Colonic mucosa (tissue), 4 donors: ENCODE results near the gene RNF150. TPM values are rescaled to one million over a fixed set of nuclear protein-coding genes. Genes with fewer than 3 reads are reported as not detected.

ENCODE experiments used
- DNase-seq: peaks from one replicate; pipeline ENCODE4 v3.0.0-alpha.2; 2020
- H3K27ac ChIP-seq: fragments of 200-600 bp; one replicate; pipeline ENCODE4 v1.8.0; 2021
- H3K27me3 ChIP-seq: fragments of 200-600 bp; one replicate; pipeline ENCODE4 v1.8.0; 2021
- H3K36me3 ChIP-seq: fragments of 200-600 bp; one replicate; pipeline ENCODE4 v1.8.0; 2021
- H3K4me1 ChIP-seq: fragments of 200-600 bp; one replicate; pipeline ENCODE4 v1.8.0; 2021; ENCODE audit warnings: mild to moderate bottlenecking
- H3K4me3 ChIP-seq: fragments of 200-600 bp; one replicate; pipeline ENCODE4 v1.8.0; 2021
- H3K9ac ChIP-seq, 2 donors: one replicate each; pipeline ENCODE4 v1.7.0; 2013; ENCODE audit warnings: control low read depth in 2 of 2, low read depth in 2 of 2, low read length in 2 of 2
- H3K9me3 ChIP-seq: fragments of 200-600 bp; one replicate; pipeline ENCODE4 v1.8.0; 2021
- intact Hi-C: fragments of 100-400 bp; cut with DNase I; formaldehyde crosslinking; loops from one replicate; pipeline ENCODE4 v1.14.1; 2022
- total RNA-seq, 2 donors: library from RNA; stranded (reverse); fragmentation: NEBNext Ultra II Directional in 1 of 2; extraction: Animal tissue kit (Norgen Biotek cat#: 25700) in 1 of 2; gene quantifications; one replicate each; pipeline ENCODE4 v1.2.1, GENCODE V29; 2021
- TF ChIP-seq, protein P1 (sequence below): fragments of 200-600 bp; IDR thresholded peaks from one replicate; pipeline ENCODE4 v1.8.0; 2022; ENCODE audit warnings: antibody characterized with exemption, mild to moderate bottlenecking
- donor health status: healthy.
- donor health status: DM: no; HTN: no; CAD: no.
- donor health status: DM: no; HTN: no; CAD: no.

Gene RNF150
- total RNA-seq, 2 donors from 2014 or later: 0.86 to 6.9 TPM

DNA sequence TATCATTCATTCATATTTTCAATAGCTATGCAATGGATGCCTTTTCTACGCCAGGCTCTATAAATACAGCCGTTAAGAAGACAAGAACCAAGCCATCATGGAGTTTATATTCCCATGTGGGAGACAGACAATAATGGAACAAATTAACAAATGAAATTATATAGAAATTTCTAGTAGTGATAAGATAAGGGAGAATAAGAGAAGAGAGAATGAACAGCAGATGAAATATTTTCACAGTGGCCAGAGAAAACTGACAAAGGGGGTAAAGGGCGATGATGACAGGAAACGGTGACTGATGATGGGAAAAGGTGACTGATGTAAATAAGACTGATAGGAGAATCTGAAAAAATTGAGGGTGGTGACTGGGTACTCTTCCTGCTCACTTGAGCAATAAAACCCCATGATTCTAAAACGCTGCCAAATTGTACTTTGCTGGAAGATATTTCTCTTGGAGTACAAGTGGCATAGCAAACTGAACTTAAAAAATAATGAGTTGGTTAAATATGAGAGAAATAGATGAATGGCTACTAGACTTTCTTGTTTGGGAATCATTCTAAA lies 13.2 kb downstream of the RNF150 start:
- H3K27ac ChIP-seq: no peak overlapping the region
- no peaks in the 10 kb centered on the region for H3K4me1 ChIP-seq
- H3K9ac ChIP-seq: no peak overlapping the region
- intact Hi-C loops: no loop called here
- no peak overlapping the region for H3K4me3 ChIP-seq
- H3K36me3 ChIP-seq: no peaks in the 10 kb centered on the region
- TF ChIP-seq, protein P1, sequence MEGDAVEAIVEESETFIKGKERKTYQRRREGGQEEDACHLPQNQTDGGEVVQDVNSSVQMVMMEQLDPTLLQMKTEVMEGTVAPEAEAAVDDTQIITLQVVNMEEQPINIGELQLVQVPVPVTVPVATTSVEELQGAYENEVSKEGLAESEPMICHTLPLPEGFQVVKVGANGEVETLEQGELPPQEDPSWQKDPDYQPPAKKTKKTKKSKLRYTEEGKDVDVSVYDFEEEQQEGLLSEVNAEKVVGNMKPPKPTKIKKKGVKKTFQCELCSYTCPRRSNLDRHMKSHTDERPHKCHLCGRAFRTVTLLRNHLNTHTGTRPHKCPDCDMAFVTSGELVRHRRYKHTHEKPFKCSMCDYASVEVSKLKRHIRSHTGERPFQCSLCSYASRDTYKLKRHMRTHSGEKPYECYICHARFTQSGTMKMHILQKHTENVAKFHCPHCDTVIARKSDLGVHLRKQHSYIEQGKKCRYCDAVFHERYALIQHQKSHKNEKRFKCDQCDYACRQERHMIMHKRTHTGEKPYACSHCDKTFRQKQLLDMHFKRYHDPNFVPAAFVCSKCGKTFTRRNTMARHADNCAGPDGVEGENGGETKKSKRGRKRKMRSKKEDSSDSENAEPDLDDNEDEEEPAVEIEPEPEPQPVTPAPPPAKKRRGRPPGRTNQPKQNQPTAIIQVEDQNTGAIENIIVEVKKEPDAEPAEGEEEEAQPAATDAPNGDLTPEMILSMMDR: no peak
- no peaks in the 10 kb centered on the region for H3K27me3 ChIP-seq
- H3K9me3 ChIP-seq: no peaks in the 10 kb centered on the region
- DNase-seq: no peak

DNA sequence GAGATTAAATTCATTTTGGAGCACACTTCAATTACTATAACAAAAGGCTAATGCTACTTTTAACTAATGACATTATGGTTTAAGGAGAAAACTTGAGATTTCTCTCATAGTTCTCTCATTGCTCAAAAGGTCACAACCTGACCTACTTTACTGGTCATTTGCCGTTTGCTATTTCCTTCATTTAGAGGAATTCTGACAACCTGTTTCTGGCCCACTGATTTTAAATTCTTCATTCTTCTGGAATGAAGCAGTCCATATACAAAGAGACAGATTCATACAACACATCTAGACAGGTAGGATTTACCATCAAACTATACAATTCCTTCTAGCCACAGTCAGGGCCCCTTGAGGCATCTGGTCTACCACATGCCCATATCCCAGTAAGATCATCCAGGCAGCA lies 14.2 kb downstream of the RNF150 start:
- no peak overlapping the region for H3K9ac ChIP-seq
- no peaks in the 10 kb centered on the region for H3K36me3 ChIP-seq
- DNase-seq: no peak
- TF ChIP-seq, protein P1: no peak
- no peaks in the 10 kb centered on the region for H3K27me3 ChIP-seq
- H3K4me3 ChIP-seq: no peak overlapping the region
- no peak overlapping the region for H3K27ac ChIP-seq
- no peaks in the 10 kb centered on the region for H3K9me3 ChIP-seq
- H3K4me1 ChIP-seq: no peaks in the 10 kb centered on the region
- intact Hi-C loops: no loop called here

DNA sequence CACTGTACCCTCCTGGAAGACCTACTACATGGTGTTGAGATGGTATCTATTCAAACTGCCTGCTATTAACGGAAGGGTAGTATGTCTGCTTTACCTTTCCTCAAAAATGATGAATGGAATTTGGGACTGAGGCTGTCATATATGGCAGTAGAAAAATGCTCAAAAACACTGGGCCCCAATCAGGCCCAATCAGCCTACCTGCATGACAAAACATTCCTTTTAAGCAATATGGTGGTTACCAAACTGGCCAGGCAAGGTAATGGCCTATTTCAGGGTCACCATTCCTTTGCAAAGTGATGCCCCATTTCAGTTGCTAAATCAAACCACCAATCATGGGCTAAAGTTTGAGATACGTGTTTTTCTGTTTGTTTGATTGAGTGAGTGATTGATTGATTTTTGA lies 14.9 kb downstream of the RNF150 start:
- H3K9me3 ChIP-seq: no peaks in the 10 kb centered on the region
- no peak overlapping the region for H3K27ac ChIP-seq
- H3K9ac ChIP-seq: no peak overlapping the region
- no peak overlapping the region for H3K4me3 ChIP-seq
- no peaks in the 10 kb centered on the region for H3K36me3 ChIP-seq
- TF ChIP-seq, protein P1: no peak
- DNase-seq: no peak
- no peaks in the 10 kb centered on the region for H3K4me1 ChIP-seq
- intact Hi-C loops: no loop called here
- no peaks in the 10 kb centered on the region for H3K27me3 ChIP-seq

DNA sequence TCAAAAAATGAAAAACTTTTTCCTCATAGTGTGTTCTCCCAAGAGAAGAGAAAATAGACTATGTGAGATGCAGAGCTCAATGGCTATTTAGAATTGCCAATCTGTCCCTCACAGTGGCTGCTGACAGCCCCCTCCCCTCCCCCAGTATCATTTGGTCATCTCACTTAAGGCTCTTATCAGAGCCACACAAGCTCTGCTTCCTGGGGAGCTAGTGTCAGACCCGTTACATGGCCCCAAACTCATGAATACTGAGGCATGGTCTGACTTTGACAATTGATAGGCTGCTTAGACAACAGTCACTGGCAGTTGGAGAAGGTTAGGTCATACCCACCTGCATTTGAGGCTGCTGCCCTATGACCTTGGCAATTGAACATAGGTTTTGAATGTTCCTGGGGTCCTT lies 15.3 kb downstream of the RNF150 start:
- TF ChIP-seq, protein P1: no peak
- no peak for DNase-seq
- Histone ChIP-seq H3K9me3 (no peaks in the 10 kb centered on the region), H3K4me1 (no peaks in the 10 kb centered on the region), H3K27me3 (no peaks in the 10 kb centered on the region), H3K27ac (no peak overlapping the region), H3K4me3 (no peak overlapping the region), H3K9ac (no peak overlapping the region), H3K36me3 (no peaks in the 10 kb centered on the region)
- intact Hi-C loops: no loop called here

DNA sequence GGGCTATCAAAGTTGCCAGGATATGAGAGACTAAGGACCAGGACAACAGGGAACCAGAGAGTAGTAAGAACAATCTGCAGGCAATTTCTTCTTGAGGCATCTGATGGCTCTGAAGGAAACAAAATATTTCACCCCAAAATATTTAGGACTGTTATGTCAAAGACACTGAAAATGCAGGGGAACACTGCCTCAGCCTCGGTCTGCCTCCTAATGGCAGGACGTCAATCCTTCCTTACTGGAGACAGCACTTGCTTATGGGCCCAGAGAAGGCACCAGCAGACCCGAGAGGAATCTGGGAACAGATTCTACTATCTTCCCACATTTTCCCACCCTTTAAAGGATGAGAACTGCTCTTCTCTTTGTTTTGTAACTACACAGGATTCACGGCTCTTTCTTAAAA lies 23.3 kb downstream of the RNF150 start:
- intact Hi-C loops: no loop called here

More for the DNA sequence above, 23.3 kb downstream of the RNF150 start:
- Histone ChIP-seq H3K36me3 (no peaks in the 10 kb centered on the region), H3K4me1 (no peaks in the 10 kb centered on the region), H3K9ac (no peak overlapping the region), H3K27ac (no peak overlapping the region), H3K4me3 (no peak overlapping the region), H3K27me3 (no peaks in the 10 kb centered on the region), H3K9me3 (no peaks in the 10 kb centered on the region)
- no peak for DNase-seq
- TF ChIP-seq, protein P1: no peak
